Right lobe of liver (tissue), 6 donors: ENCODE measurements around the gene VAV2. TPM values are rescaled to one million over a fixed set of nuclear protein-coding genes. Genes with fewer than 3 reads are reported as not detected.

Experiments
- ATAC-seq, 4 donors: fragments of 200-7000 bp; cut with Tn5 transposase; one replicate each; pipeline ENCODE4 v1.9.1; 2020; ENCODE audit warnings: mild to moderate bottlenecking in 4 of 4, moderate library complexity in 4 of 4
- DNase-seq, 3 donors: peaks; one replicate each; pipeline ENCODE4 v3.0.0-alpha.2; 2020
- H3K27ac ChIP-seq, 3 donors: fragments of 200-600 bp; one replicate each; pipeline ENCODE4 v1.8.0; 2022
- H3K27me3 ChIP-seq, 2 donors: fragments of 200-600 bp; one replicate each; pipeline ENCODE4 v1.8.0; 2022
- H3K36me3 ChIP-seq, 4 donors: fragments of 200-600 bp; sonication (generic) in 1 of 4; one replicate each; pipeline versions ENCODE4 v1.5.1 to v1.8.0; 2017 to 2022; ENCODE audit warnings: control low read depth in 1 of 4
- H3K4me1 ChIP-seq, 4 donors: fragments of 200-600 bp; sonication (generic) in 1 of 4; one replicate each; pipeline versions ENCODE4 v1.5.1 to v1.8.0; 2017 to 2022; ENCODE audit warnings: control low read depth in 1 of 4
- H3K4me3 ChIP-seq, 3 donors: fragments of 200-600 bp; one replicate each; pipeline ENCODE4 v1.8.0; 2022
- H3K9me3 ChIP-seq, 4 donors: fragments of 200-600 bp; sonication (generic) in 1 of 4; one replicate each; pipeline versions ENCODE4 v1.5.1 to v1.8.0; 2017 to 2022; ENCODE audit warnings: control low read depth in 1 of 4
- CTCF ChIP-seq, 4 donors: fragments of 200-600 bp in 3 of 4; fragments of 450-650 bp in 1 of 4; IDR thresholded peaks; one replicate each; pipeline versions ENCODE4 v1.5.1 to v1.8.0; 2016 to 2022; ENCODE audit warnings: antibody characterized with exemption in 4 of 4, mild to moderate bottlenecking in 2 of 4
- POLR2A ChIP-seq: fragments of 450-650 bp; IDR thresholded peaks from one replicate; pipeline ENCODE4 v1.6.1; 2017; ENCODE audit warnings: antibody characterized with exemption, mild to moderate bottlenecking
- WGBS: methylation state at CpG from one replicate; pipeline ENCODE4 v1.1.6; 2018; ENCODE audit warnings: low coverage, low lambda C conversion rate; ENCODE audit not compliant: insufficient coverage; ENCODE audit errors: missing lambda C conversion rate; 5-methylcytosine and 5-hydroxymethylcytosine counted together
- intact Hi-C, 2 donors: fragments of 100-400 bp; cut with DNase I; formaldehyde crosslinking; loops; one replicate each; pipeline versions ENCODE4 v1.11.2 to v1.14.1; 2022
- total RNA-seq, 6 experiments: library from RNA; depleted of rRNA in 2 of 6; stranded (reverse); fragments of >200 nt in 2 of 6; fragmentation: NEBNext Ultra II Directional in 3 of 6; extraction: Animal tissue kit (Norgen Biotek cat#: 25700) in 3 of 6; gene quantifications; one replicate each; pipeline versions ENCODE4 v1.1.0 to v1.2.4, GENCODE V29; 2016 to 2023
- donor health status: DM: no; HTN: yes; CAD: no.
- donor health status: DM: no; HTN: no; CAD: no.
- donor health status: DM: no; HTN: no; CAD: no.
- donor health status: DM: no; HTN: yes; CAD: no.
- donor health status: DM: no; HTN: yes; CAD: no.

The VAV2 gene
- total RNA-seq, 6 experiments from 2014 or later = 30.1 to 44.3 (median 34.9) TPM

GRCh38 chr9:133818444-133818843 is 173.7 kb downstream of the VAV2 start:
- DNase-seq (no peak), ATAC-seq (peak; percentile 24 to 50 (median 34))
- H3K36me3 ChIP-seq = peaks cover 0 to 5% (median 1%) of the 10 kb centered on the region in 4 donors
- H3K9me3 ChIP-seq = no peaks in the 10 kb centered on the region
- H3K27me3 ChIP-seq = no peaks in the 10 kb centered on the region
- intact Hi-C loops = no loop called here
- WGBS = 82% methylated on average over 2 of the region's 3 CpGs
- H3K4me1 ChIP-seq = no peaks in the 10 kb centered on the region
- H3K4me3 ChIP-seq = no peak overlapping the region
- no peak overlapping the region for H3K27ac ChIP-seq
- TF ChIP-seq POLR2A = no peak
- TF ChIP-seq CTCF (IDR thresholded peaks at IDR 0.05) = no peak

GRCh38 chr9:133815781-133816180 is 176.3 kb downstream of the VAV2 start:
- TF ChIP-seq CTCF (IDR thresholded peaks at IDR 0.05) = no peak
- no peak for TF ChIP-seq POLR2A
- no peaks in the 10 kb centered on the region for H3K4me1 ChIP-seq
- H3K27me3 ChIP-seq = no peaks in the 10 kb centered on the region
- H3K27ac ChIP-seq = no peak overlapping the region
- H3K4me3 ChIP-seq = no peak overlapping the region
- 92% methylated on average over 9 of the region's 9 CpGs for WGBS
- no peaks in the 10 kb centered on the region for H3K9me3 ChIP-seq
- peaks cover 0 to 5% (median 1%) of the 10 kb centered on the region in 4 donors for H3K36me3 ChIP-seq
- intact Hi-C loops = no loop called here
- ATAC-seq (no peak), DNase-seq (no peak)

- Histone ChIP-seq H3K27ac (no peak overlapping the region), H3K9me3 (no peaks in the 10 kb centered on the region), H3K27me3 (no peaks in the 10 kb centered on the region), H3K4me1 (no peaks in the 10 kb centered on the region), H3K36me3 (peaks cover 0 to 4% (median 1%) of the 10 kb centered on the region in 4 donors), H3K4me3 (no peak overlapping the region)
- ATAC-seq = no peak
- WGBS = 83% methylated on average over 8 of the region's 25 CpGs
- no peak for TF ChIP-seq POLR2A
- no peak for TF ChIP-seq CTCF (IDR thresholded peaks at IDR 0.05)
- intact Hi-C loops = no loop called here
- DNase-seq = no peak
These were observed 177.4 kb downstream of the VAV2 start for GRCh38 chr9:133814586-133815208.

GRCh38 chr9:133813749-133814585 is 178.2 kb downstream of the VAV2 start:
- DNase-seq = no peak
- no peaks in the 10 kb centered on the region for H3K27me3 ChIP-seq
- H3K4me1 ChIP-seq = no peaks in the 10 kb centered on the region
- intact Hi-C loops = no loop called here
- TF ChIP-seq POLR2A (no peak), CTCF (IDR thresholded peaks at IDR 0.05) (no peak)
- H3K9me3 ChIP-seq = no peaks in the 10 kb centered on the region
- H3K27ac ChIP-seq = no peak overlapping the region
- no peak for ATAC-seq
- 74% methylated on average over 9 of the region's 29 CpGs for WGBS
- peaks cover 0 to 4% (median 2%) of the 10 kb centered on the region in 4 donors for H3K36me3 ChIP-seq
- H3K4me3 ChIP-seq = no peak overlapping the region
